COLO668 (cell line): ENCODE measurements around the gene INO80B.
"Not testable (repeated sequence)": the region's sequence is repeated elsewhere in the genome, so short reads cannot be mapped to it uniquely, and the experiment has no call there.

ENCODE experiments used
- DNase-seq: peaks from one replicate; lab custom pipeline; 2025; ENCODE audit not compliant: unreplicated experiment; lab: John Stamatoyannopoulos, UW

Gene INO80B

GRCh38 chr2:74474899-74475298 is 20.0 kb downstream of the INO80B start:
- peak; percentile 15 for DNase-seq

GRCh38 chr2:74481431-74481830 is 26.5 kb downstream of the INO80B start:
- no peak for DNase-seq

DNA sequence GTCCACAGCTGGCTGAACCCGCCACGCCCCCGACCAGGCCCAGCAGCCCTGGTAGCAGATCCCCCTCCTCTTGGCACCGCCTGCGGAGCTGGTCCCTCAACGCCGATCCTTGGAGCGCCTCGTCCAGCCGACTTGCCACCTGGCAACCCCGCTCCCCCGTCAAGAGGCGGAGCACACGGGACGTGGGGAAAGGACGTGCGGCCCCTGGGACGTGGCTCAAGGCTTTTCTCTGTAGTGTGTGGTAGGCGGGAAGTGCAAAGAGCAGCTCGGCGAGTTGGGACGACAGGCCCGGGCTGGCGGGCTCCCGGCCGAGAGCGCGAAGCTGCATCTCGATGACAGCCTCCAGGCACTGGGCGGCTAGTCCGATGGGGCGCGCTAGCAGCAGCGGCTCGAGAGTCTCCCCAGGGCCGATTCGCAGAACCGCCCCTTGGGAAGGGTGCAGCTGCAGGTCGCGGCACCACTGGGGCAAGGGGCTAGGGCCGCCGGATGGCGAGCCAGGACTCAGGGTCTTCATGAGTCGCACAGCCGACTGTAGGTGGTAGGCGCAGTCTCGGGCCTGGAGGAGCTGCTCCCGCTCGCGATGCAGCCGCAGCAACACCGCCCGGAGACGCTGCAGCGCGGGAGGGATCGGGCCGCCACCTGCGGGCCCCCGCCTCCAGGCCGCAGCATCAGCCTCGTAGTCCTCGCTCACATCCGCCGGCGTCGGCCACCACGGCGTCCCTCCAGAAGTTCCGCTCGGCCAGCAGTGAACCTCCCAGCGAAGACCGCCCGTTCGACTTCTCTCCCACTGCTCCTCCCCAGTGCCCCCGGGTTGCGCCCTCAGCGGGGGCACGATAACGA is 27.3 kb downstream of the INO80B start:
- DNase-seq = peak; percentile 73

GRCh38 chr2:74482801-74483674 is 28.2 kb downstream of the INO80B start, which contains the start of the genes CCDC142 and TTC31:
Gene CCDC142, minus strand, starts transcription at chr2:74482998. Its CDS starts 161 bp downstream, at chr2:74482837.
Gene TTC31, plus strand, starts transcription at chr2:74483081. Its CDS starts 15 bp downstream, at chr2:74483096.
- peak; percentile 92 for DNase-seq

- DNase-seq = not testable (repeated sequence)
Measured at GRCh38 chr2:74483675-74484164, 28.8 kb downstream of the INO80B start.

- no peak for DNase-seq
Measured at GRCh38 chr2:74486141-74486540, 31.3 kb downstream of the INO80B start.

GRCh38 chr2:74488643-74489481 is 34.0 kb downstream of the INO80B start:
- no peak for DNase-seq

DNA sequence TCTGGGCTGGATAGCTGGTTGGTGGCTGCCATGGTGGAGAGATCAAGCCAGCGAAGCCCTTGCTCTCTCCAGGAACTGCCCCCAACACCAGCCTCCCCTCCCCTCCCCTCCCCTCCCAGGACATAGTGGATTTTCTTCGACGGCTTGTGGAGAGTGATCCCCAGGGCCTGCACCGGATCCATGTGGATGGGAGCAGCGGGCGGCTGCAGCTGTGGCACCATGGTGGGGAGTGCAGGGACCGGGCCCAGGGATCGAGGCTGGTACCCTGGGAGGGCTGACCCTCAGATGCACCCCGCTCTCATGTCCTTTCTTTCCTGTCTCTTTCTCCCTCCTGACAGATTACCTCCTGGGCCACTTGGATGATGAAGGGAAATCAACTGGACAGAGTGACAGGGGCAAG is 35.0 kb downstream of the INO80B start:
- no peak for DNase-seq

DNA sequence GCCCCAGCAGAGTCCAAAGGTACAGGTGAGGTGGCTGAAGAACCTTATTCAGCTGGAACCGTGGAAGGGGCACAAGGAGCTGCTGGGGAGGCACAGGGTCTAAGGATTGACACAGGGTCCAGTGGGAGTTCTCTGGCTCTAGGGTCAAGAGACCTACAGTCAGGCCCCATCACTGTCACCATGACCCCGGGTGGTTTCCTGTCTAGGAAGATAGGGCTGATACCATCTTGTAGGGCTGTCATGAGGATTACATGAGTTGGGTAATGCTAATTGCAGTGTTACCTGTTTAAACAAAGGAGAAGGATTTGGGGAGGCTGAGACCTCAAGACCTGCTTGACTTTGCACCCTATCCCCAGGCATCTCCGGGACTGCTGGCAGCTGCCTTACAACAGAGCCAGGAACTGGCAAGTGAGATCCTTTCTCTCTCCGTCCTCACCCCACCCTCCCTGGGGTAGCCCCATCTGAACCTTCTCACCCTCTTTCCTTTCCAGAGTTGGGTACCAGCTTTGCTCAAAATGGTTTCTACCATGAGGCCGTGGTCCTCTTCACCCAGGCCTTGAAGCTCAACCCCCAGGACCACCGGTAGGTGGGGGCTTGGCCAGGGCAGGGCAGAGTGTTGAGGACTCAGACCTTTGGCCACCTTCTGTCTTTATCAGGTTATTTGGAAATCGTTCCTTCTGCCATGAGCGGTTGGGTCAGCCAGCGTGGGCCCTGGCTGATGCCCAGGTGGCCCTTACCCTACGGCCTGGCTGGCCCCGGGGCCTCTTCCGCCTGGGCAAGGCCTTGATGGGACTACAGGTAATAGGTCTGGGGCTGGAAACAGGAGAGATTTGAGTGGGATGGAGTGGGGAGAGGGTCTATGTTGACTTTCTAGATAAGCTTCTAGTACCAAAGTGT is 37.0 kb downstream of the INO80B start:
- DNase-seq = no peak

DNA sequence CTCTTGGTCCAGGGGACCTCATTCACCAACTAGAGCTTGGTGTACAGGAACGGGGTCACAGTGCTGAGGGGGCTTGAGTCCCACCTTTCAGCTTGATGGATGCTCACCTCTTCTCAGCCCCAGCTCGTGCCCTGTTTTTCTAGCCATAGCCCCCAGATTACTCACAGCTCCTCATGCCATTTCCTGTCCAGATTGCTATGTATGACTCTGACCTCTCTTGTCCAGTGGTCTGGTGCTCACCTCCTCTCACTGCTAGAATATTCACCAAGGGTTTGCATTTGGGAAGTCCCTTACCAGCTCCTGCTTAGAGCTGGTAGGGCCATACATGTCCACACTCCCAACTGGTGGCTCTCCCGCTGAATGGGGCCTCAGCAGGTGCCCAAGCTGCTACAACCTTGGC is 38.7 kb downstream of the INO80B start:
- DNase-seq = no peak

DNA sequence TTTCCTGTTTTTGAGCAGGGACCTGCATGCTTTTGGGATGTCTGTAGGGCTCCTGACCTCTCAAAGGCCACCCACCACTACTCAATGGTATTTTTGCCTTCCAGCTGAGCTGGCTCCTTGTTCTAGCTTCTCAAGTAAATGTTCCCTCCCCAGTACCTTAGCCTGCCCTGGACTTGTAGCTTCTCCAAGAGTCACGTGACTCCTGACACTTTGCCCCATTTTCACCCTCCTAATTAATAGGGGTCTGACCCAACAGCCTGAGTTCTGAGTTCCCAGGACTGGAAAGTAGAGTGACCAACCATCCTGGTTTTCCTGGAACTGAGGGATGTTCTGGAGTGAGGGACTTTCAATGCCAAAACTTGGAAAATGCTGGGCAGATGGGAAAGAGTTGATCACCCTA is 40.6 kb downstream of the INO80B start:
- no peak for DNase-seq

GRCh38 chr2:74496997-74497776 is 42.3 kb downstream of the INO80B start:
- peak; percentile 39 for DNase-seq

GRCh38 chr2:74497777-74498499 is 43.1 kb downstream of the INO80B start:
- DNase-seq = peak; percentile 86

DNA sequence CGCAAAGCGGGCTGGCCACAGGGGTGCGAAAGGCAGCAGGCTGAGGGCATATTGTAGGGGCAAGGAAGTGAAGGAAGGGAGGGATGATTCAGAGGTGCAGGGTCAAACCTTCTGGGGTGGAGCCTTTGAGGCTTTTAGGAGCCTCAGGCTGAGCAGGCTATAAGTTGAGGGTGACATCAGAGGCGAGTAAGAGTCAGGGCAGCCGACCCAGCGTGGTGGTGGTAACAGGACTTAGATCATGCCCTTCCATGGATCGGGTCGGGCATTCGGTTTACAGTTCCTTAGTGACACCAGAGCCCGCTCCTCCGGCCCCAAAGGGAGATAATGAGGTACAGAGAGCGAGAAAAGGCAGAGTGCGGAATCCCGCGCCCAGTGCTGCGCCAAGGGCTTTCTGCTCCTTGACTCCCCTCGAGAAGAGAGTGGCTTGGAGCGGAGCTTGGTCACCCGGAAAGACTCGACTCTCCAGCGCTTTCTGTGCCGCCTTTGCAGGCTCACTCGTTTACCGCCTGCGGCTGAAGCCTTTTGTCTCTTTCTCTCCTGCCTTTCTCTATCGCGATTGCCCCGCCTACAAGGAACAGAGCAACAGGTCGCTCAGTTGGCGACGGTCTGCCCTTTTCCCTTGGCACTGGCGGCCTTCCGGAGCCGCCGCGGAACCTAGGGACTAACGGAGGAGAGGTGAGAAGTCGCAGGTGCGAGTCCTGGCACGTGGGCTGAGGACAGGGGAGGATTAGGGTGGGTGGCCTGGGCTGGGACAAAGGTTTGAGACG is 43.8 kb downstream of the INO80B start:
- DNase-seq = peak; percentile 60

DNA sequence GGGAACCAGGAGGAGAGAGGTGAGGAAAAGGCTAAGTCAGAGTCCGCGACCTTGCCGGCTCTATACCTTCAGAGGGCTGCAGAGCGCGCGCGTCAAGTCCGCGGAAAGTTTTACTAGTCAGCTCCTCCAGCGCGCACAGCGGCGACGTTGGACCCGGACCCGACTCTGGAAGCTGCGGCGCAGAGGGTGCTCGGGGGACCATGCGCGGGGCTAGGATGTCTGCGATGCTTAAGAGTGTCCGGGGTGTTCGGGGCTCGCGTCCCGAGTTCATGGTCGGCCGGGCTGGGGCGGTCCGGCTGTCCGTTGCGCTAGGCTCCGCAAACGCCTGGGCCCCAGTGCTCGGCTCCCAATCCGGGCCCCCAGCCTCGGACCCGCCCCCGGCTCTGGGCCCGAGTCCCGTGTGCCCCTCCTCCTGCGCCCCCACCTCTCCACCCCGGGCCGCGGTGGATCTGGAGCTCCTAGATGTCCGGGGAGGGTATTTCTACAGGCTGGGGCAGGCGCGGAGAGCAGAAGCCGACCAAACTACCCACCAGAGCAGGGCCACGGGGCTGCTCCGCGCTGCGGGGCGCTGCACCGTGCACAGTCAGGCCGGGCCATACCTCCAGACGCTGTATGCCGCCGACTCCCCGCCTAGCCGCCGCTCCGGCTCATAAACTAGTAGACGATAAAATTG is 44.5 kb downstream of the INO80B start, which contains the start of gene LBX2:
Gene LBX2 (minus strand): TSS at position 337 of the 673 bp plus-strand sequence. CDS start 66 bp downstream, at position 271.
- DNase-seq = no peak

GRCh38 chr2:74499940-74500577 is 45.2 kb downstream of the INO80B start:
- DNase-seq = no peak
